NCI-H2227 treated with DMSO at 0.1 percent for 48 hours (cell line): ENCODE data around the gene PTH1R.

ENCODE experiments used
- DNase-seq: peaks from one replicate; lab custom pipeline; 2025; lab: John Stamatoyannopoulos, UW

Gene PTH1R

DNA sequence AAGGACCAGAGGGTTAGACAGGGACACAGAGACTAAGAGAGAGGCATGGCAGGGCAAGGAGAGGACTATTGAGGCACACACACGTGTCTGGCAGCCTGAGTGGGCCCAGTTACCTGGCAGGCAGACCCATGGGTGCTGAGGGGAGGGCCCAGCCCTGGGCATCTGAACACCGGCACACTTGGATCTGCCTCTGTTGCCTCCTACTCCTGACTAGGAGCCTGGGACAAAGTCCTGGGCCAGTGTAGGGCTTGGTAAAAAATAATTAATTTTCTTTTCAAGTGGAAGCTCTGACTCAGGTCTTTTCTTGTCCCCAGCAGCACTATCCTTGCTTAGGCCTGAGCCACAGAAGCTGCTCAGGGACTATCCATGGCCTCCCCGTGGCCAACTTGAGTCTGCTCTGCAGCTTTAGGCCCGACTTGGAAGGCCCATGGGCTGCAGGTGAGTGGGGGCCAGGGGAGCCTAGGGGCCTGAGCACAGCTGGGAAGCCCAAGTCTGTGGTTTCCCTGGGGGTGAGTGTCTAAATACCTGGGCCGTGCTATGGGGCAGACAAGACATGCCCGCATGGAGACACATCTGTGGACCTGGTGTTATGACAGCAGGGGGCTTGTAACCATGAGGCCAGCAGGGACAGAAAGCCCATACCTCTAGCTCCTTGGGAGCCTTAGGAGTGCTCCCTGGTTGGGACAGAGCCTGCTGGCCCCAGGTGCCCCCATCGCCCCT is at the start of gene PTH1R:
Gene PTH1R, plus strand, starts transcription at position 316 of the 720 bp plus-strand sequence. CDS start 5,839 bp downstream, outside the sequence.
- no peak for DNase-seq

GRCh38 chr3:46829699-46830208 is 47.8 kb upstream of the PTH1R start:
- no peak for DNase-seq

DNA sequence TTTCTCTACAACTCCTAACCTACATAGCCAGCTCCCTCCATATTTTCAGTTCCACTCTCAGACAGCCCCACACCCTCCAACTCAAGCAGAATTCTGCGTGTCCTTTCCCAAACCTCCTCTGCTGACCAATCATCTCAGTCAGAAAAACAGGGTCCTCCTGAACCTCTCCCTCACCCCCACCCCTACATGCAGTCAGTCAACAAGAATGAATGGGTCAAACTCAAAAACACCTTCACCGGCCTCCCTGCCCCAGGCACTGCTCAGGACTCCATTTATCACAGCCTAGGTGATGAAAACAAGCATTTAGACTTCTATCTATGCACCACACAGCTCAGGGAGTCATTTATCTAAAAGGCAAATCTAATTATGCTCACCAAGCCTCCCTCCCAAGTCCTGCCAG is 46.7 kb upstream of the PTH1R start:
- DNase-seq = no peak

- DNase-seq = no peak
Measured at GRCh38 chr3:46831316-46831715, 46.2 kb upstream of the PTH1R start.

GRCh38 chr3:46831841-46832240 is 45.7 kb upstream of the PTH1R start:
- no peak for DNase-seq

DNA sequence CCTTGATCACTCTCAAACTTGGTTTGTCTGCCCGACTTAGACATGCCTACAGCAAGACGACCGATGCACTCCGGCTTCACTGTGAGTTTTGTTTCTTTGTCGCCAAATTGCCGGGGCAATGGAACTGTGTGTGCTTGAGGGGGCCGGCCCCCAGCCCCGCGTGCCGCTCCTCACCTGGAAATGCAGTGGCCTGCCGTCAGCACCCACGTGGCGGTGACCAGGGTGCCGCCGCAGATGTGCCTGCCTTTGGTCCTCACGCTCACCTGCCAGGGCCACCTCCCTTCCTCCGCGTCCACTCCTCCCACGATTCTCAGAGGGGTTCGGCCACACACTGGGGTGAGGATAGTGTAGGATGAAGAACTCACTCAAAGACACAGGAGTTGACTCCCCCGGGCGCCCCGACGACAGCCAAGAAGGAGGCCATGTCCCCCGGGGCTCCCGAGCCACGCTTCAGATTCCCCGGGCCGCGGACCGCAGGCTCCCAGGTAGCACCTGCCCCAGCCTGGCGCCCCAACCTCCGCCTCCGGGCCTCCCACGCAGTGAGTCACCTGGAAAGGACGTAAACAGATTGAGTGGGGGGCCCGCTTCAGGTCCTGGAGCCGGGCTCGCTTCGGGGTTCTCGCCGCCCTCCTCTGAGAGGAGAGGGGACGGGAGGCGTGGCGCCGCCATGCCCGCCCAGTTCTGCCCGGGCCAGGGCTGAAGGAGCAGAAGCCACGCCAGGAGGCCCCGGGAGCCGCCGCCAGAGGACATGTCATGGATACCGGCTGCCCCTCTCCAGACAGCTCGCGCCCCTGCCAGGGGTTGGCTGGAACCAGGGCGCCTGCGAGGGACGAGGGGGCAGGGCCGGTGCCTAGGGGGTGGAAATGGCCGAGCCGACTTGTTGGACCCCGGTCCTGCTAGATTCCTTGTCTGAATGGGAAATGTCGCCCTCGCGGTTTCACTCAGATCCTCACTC is 43.9 kb upstream of the PTH1R start:
- no peak for DNase-seq

DNA sequence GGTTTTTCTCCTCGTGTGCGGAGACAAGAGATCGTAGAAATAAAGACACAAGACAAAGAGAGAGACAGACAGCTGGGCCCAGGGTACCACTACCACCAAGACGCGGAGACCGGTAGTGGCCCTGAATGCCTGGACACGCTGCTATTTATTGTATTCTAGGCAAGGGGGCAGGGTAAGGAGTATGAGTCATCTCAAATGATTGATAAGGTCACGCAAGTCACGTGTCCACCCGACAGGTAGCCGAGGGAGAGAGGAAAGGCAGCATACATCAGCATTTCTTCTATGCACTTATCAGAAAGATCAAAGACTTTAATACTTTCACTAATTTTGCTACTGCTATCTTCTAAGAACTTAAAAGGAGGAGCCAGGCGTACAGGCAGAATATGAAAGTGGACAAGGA is 42.5 kb upstream of the PTH1R start:
- no peak for DNase-seq

DNA sequence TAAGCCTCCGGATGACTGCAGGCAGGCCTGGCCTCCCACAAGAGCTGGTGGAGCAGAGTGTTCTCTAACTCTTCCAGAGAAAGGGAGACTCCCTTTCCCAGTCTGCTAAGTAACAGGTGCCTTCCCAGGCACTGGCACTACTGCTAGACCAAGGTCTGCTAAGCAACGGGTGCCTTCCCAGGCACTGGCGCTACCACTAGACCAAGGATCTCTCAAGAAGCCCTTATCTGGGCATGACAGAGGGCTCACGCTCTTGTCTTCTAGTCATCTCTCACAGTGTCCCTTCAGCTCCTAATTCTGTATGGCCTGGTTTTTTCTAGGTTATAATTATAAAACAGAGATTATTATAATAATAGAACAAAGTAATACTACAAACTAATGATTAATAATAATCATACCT is 42.0 kb upstream of the PTH1R start:
- DNase-seq = no peak

DNA sequence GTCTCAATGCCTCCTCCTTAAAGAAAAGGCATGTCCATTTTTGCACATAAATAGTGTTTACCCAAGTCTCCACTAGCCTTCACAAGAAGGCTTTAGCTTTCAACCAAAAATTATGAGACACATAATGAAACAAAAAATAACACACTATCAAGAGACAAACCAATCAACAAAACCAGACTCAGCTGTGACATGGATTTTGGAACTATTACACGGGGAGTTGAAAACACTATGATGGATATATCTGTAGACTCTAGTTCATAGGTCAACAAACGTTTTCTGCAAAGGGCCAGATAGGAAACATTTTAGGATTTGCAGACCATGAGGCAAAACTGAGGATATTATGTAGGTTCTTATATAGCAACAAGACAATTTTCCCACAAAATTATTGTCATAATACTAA is 39.2 kb upstream of the PTH1R start:
- no peak for DNase-seq

- no peak for DNase-seq
Measured at GRCh38 chr3:46840491-46840890, 37.0 kb upstream of the PTH1R start.

- DNase-seq = no peak
Measured at GRCh38 chr3:46843508-46843907, 34.0 kb upstream of the PTH1R start.

DNA sequence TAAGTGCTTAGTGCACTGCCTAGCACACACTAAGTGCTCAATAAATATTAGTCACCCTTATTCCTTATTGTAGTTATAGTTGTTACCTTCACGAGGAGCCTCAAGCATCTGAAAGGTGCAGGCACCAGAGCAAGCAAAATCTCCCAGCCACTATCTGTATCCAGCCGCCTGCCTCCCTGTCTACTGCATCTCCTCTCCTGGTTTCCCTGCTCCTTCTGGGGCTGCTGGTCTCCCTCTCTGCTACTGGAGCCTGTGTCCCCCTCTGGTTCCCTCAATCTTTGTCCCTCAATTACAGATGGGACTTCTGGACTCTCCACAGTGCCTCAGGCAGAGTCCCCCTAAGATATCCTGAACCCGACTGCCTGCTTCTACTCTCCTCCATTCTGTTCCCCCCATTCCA is 33.1 kb upstream of the PTH1R start:
- DNase-seq = no peak

DNA sequence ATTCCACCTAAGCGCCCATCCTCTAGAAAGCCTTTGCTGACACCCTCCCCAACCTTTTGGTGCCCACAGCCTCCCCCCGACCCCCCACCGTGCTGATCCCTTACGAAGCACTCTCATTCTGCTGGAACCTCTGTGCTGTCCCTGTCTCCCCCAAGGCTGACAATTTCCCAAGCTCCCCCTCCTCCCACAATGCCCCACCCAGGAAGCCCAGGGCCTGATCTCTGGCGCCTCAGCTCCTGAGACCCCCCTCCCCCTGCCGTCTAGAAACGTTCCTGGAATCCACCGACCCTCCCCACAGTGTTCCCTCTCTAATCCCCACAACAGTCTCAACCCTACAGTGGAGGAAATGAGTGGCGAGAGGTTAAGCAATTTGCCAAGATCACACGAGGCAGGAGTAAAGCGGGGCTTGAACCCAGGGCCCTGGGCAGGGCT is 32.6 kb upstream of the PTH1R start:
- no peak for DNase-seq

GRCh38 chr3:46845397-46845859 is 32.1 kb upstream of the PTH1R start:
- no peak for DNase-seq

GRCh38 chr3:46845860-46846623 is 31.5 kb upstream of the PTH1R start:
- peak; percentile 13 for DNase-seq

DNA sequence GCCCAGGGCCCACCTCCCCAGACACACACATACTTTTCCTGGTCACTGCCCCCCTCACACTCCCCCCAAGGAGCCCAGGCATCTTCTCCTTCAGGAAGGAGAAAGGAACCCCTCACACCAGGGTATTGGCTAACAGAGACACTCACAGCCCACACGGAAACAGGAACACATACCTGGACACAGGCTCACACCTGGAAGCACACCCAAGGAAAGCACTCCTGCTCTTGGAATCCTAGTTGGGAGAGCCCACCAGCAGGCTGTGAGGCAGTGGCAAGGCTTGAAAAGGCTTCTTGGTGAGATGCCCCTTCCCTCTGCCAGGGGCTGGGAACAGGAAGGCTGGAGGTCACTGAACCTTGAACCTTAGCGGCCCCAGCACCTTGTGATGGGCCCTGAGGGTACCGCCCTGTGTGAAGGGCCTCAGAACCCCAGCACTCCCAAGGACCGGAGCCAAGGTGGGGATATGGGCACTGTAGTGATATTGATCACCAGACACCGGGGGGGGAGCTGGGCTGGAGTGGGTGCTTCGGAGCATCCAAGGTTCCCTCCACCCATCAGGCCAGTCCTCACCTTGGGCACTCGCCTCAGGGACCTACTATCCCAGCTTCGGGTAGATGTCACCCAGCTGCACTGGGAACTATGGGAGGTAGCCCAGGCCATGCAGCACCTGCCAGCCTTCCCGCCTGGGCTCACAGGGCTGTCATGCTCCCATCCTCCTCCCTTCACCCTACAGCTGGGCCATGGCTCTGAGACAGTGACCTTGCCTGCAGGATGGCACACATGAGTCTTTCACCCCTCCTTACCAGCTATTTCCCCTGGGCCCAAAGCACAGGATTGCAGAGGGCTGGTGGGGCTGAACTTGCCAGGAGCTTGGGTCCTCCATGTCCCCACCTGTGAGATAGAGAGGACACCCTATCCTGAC is 30.6 kb upstream of the PTH1R start:
- DNase-seq = no peak

DNA sequence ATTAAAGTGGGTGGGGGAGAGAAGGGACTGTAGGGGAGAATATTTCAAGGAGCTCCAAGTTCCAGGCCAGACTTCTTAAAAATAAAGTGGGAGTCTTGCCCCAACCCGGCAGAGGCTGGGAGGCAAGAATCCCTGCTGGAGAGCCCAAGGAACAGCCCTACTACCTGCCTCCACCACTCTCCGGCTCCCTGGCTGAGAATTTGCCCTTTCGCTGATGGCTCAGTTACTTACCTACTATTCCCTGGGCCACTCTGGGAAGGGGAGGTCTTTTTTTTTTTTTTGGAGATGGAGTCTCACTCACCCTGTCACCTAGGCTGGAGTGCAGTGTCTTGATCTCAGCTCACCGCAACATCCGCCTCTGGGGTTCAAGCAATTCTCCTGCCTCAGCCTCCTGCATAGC is 29.8 kb upstream of the PTH1R start:
- no peak for DNase-seq

GRCh38 chr3:46848271-46849044 is 29.1 kb upstream of the PTH1R start:
- no peak for DNase-seq

- no peak for DNase-seq
Measured at GRCh38 chr3:46849045-46849631, 28.4 kb upstream of the PTH1R start.
